C4-2B (cell line): Measurements from ENCODE around the gene COL4A2.

Source experiments
- H3K27ac ChIP-seq: fragments of 450-650 bp; 2 replicates; pipeline ENCODE4 v1.5.1; 2017
- ZFX ChIP-seq: fragments of 450-650 bp; IDR thresholded peaks from 2 replicates; pipeline ENCODE4 v1.6.1; 2017
- TF ChIP-seq, protein P1 (sequence below): fragments of 450-650 bp; conservative IDR thresholded peaks from 2 replicates; pipeline ENCODE4 v1.5.1; 2017; ENCODE audit warnings: mild to moderate bottlenecking

COL4A2 gene

DNA sequence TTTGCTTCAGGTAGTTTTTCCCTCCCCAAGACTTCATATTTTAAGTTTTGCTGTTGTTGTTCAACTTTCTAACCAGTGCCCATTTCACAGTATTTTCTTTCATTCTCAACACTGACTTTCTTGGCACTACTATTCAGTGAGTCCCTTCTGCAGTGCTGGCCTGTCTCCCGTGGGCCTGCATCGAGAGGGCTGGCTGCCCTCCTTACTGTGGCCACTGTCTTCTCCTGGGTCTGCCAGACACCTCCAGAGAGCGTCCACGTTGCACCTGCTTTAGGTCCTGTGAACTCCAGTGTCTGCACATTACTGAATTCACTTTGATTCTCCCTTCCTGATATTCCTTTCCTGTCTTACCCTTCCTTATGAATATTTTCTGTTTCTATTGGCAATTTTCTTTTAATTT, 27.4 kb upstream of the COL4A2 start:
- TF ChIP-seq, protein P1, sequence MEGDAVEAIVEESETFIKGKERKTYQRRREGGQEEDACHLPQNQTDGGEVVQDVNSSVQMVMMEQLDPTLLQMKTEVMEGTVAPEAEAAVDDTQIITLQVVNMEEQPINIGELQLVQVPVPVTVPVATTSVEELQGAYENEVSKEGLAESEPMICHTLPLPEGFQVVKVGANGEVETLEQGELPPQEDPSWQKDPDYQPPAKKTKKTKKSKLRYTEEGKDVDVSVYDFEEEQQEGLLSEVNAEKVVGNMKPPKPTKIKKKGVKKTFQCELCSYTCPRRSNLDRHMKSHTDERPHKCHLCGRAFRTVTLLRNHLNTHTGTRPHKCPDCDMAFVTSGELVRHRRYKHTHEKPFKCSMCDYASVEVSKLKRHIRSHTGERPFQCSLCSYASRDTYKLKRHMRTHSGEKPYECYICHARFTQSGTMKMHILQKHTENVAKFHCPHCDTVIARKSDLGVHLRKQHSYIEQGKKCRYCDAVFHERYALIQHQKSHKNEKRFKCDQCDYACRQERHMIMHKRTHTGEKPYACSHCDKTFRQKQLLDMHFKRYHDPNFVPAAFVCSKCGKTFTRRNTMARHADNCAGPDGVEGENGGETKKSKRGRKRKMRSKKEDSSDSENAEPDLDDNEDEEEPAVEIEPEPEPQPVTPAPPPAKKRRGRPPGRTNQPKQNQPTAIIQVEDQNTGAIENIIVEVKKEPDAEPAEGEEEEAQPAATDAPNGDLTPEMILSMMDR = no peak
- no peak for TF ChIP-seq ZFX

DNA sequence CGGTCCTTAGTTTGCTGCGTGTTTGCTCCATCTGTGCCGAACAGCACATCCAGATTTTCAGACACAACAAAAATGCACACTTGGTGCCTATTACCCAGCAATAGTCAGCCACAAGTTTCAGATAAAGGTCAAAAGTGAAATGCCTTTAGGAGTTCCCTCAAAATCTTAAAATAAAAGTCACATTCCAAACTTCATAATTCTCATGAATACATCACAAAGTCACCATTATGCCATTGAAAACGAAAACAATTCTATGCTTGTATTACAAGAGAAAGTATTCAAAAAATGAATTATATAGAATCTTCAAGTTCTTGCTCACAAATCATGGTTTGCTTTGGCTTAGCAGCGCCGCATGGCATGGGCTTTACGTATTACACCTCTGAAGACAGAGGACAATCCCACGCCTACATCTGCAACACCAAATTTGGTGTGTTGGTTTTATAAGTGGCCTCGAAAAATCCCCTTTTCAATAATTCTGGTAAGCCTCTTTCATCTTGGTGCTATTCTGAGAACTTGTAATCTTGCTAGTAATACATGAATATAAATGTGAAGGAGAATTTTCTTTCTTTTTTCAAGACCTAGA, 26.8 kb upstream of the COL4A2 start:
- H3K27ac ChIP-seq = no peak overlapping the region
- TF ChIP-seq, protein P1 = no peak
- TF ChIP-seq ZFX = no peak

More for the DNA sequence above, 27.4 kb upstream of the COL4A2 start:
- H3K27ac ChIP-seq = no peak overlapping the region

DNA sequence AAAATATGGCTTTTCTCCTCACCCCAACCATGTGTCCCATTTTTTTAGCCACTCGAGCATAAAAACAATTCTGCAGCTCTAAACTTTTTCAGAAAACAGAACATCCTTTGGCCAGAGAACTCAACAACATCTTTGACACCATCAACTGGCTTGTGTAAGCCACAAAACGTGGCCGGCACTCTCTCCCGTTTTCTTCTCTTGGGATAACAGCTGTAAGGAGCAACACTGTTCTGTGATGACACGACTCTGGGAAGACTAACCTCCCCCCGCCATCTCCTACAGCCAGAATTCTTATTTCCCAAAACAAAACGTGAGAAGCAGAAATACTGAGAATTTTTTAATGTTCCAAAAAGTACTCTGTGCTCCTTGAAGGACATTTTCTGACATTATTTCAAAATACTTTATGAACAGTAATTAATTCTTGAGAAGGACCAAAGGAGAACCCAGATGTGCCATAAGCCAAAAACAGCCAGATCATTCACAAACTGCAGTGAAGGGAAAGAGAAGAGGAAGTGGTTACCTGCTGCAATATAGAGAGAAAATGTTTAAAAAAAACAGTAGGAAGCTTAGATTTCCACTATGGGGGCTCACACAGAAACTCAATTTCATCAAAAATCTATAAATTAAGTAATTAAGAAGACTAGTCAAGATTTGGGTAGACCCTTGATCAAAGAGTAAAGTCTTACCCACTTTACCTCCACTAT, 25.9 kb upstream of the COL4A2 start:
- TF ChIP-seq, protein P1 = no peak
- no peak for TF ChIP-seq ZFX
- H3K27ac ChIP-seq = no peak overlapping the region

DNA sequence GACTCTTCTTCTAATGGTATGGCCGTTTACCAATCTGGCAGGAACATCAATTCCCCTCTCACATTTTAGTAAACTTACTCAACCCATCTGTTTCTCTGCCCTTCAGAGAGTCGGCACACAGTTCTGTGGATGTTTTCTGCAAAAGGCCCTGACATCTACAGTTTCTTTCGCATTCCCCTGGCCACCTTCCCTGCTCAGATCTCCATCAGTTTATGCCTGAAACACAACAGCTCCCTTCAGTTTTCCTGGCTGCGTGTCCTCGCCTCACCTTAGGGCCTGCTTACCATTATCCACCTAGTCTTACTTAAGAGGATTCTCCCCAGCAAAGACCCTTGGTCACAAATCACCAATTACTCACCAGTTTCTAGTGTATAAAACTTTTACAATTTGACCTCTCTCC, 25.3 kb upstream of the COL4A2 start:
- H3K27ac ChIP-seq = no peak overlapping the region
- TF ChIP-seq, protein P1 = no peak
- TF ChIP-seq ZFX = no peak

DNA sequence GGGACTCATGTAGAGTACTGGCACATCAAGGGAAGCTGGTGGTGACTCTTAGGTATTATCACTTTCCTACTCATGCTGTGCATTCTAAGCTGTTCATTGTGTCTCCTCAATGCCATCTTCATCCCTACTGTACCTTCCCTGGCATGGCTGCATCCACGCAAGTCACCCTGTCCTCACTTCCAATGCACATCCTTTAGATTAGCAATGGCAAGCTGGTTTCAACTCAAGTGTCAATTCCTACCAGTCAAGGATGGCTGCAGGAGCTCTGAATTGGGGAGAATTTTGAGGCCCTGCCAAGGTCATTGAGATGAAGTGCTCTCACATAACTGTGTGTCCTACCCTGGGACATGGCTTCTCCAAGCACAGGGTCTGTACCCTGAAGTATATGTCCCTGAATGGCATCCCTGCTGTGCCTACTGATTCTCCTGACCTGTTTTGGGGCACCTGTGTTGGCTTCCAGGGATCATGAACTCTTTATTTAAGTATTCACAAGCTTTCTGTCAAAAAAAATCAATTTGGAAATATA, 24.7 kb upstream of the COL4A2 start:
- no peak overlapping the region for H3K27ac ChIP-seq
- TF ChIP-seq, protein P1 = no peak
- no peak for TF ChIP-seq ZFX

DNA sequence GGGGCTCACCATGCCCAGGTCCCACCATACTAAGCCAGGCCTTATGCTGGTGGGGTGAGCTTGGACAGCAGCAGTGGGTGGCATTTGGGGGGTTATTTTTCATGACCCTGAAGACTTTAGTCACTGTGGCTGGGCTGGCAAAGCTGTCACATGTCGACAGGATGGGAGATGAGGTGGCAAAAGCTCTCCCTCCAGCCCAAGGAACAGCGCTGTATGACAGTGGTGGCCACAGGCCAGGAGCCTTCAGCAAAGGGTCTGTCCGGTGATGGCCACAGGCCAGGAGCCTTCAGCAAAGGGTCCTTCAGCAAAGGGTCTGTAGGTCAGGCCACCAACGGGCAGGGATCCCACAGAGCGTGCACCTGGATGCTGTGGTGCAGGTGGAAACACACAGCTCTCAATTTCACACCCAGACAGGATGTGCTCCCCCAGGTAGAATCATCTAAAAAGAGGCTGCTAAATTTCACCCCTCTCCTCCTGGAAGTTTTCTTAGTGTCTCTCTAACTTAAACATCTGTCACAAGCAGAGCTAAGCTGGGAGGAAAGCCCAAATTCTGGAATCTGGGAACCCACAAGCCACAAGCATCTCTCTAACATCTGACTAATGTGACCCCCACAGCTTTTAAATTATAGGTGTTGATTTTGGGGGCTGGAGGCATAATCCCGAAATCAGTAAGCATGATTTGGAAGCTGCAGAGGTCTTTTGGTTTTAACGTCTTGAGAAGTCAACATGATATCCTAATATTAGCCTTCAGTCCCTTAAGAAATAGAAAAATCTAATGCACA, 23.2 kb upstream of the COL4A2 start:
- H3K27ac ChIP-seq = no peak overlapping the region
- no peak for TF ChIP-seq ZFX
- TF ChIP-seq, protein P1 = no peak
